ENCODE measurements around the gene GPATCH2. TPM values are rescaled to one million over a fixed set of nuclear protein-coding genes. Genes with fewer than 3 reads are reported as not detected.

The GPATCH2 gene
- total RNA-seq, 1 donor from 2014 or later: 13.5 TPM

DNA sequence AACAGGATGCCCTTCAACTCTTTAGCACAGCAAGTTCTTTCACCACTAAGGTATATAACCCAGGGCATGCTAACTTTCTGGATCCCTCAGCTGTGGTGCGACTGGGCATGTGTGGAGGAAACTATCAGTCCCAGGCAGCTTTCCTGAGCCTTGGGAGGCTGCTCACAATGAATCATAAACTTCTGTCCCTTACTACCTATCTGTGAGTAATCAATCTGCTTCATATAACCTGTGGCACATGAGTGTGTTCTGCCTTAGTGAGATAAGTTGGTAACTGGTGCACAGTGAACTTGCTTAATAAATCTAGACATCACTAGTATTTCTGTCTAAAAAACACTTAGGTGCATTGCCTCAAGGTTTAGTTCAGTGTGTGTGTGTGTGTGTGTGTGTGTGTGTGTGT lies 158.0 kb downstream of the GPATCH2 start:
- Histone ChIP-seq H3K4me1 (no peaks in the 10 kb centered on the region), H3K4me3 (no peak overlapping the region), H3K27me3 (no peaks in the 10 kb centered on the region), H3K36me3 (no peaks in the 10 kb centered on the region), H3K9me3 (no peaks in the 10 kb centered on the region), H3K27ac (no peak overlapping the region)
- TF ChIP-seq POLR2AphosphoS5 (IDR thresholded peaks at IDR 0.05; ENCODE audit: insufficient read depth in 1 of 2, low read depth in 1 of 2): no peak
- TF ChIP-seq, protein P1, sequence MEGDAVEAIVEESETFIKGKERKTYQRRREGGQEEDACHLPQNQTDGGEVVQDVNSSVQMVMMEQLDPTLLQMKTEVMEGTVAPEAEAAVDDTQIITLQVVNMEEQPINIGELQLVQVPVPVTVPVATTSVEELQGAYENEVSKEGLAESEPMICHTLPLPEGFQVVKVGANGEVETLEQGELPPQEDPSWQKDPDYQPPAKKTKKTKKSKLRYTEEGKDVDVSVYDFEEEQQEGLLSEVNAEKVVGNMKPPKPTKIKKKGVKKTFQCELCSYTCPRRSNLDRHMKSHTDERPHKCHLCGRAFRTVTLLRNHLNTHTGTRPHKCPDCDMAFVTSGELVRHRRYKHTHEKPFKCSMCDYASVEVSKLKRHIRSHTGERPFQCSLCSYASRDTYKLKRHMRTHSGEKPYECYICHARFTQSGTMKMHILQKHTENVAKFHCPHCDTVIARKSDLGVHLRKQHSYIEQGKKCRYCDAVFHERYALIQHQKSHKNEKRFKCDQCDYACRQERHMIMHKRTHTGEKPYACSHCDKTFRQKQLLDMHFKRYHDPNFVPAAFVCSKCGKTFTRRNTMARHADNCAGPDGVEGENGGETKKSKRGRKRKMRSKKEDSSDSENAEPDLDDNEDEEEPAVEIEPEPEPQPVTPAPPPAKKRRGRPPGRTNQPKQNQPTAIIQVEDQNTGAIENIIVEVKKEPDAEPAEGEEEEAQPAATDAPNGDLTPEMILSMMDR (IDR thresholded peaks at IDR 0.05): no peak
- TF ChIP-seq POLR2A (IDR thresholded peaks at IDR 0.05): no peak
- no peak for DNase-seq (ENCODE audit: extremely low spot score in 2 of 2)
- intact Hi-C loops (cut with DNase I): no loop called here

DNA sequence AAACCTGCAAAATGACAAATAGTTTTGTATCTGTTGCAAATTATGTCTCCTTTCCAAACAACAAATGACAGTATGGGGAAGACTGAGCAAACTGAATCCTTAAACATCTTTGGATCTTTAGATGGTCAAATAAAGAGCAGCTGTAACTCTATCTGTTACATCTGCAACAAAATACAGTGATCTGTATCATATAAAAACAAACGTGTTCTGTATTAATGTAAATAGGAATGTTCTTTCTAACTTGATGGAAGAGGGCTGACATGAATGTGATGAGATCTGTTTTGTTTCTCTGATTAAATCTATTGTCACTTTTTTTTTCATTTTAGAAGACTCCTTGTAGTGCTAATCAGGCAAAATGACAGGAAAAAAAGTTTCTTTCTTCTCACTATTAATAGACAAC lies 159.5 kb downstream of the GPATCH2 start:
- Histone ChIP-seq H3K4me1 (no peaks in the 10 kb centered on the region), H3K27me3 (no peaks in the 10 kb centered on the region), H3K27ac (no peak overlapping the region), H3K9me3 (no peaks in the 10 kb centered on the region), H3K36me3 (no peaks in the 10 kb centered on the region), H3K4me3 (no peak overlapping the region)
- no peak for DNase-seq (ENCODE audit: extremely low spot score in 2 of 2)
- no peak for TF ChIP-seq POLR2A (IDR thresholded peaks at IDR 0.05)
- no peak for TF ChIP-seq POLR2AphosphoS5 (IDR thresholded peaks at IDR 0.05; ENCODE audit: insufficient read depth in 1 of 2, low read depth in 1 of 2)
- TF ChIP-seq, protein P1 (IDR thresholded peaks at IDR 0.05): no peak
- intact Hi-C loops (cut with DNase I): no loop called here

DNA sequence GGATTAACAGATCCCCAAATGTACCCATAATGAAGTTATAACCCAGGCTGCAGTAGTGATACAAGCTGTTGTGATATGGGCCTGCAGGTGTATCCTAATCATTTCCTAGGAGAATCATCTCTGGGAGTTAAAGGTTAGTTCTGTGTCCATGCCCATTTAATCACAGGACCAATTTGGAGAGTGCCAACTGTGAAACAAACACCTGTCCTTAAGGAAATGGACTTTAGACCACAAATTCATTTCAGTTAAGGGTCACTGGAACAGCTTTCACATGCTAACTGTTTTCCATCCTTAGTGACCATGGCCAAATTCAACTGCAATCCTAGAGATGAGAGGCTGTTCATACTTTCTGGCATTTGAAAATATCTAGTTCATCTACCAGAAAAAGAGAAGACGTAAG lies 160.9 kb downstream of the GPATCH2 start:
- Histone ChIP-seq H3K36me3 (no peaks in the 10 kb centered on the region), H3K9me3 (peaks cover 3% of the 10 kb centered on the region), H3K4me1 (no peaks in the 10 kb centered on the region), H3K27ac (no peak overlapping the region), H3K27me3 (no peaks in the 10 kb centered on the region), H3K4me3 (no peak overlapping the region)
- intact Hi-C loops (cut with DNase I): no loop called here
- DNase-seq (ENCODE audit: extremely low spot score in 2 of 2): no peak
- no peak for TF ChIP-seq POLR2AphosphoS5 (IDR thresholded peaks at IDR 0.05; ENCODE audit: insufficient read depth in 1 of 2, low read depth in 1 of 2)
- TF ChIP-seq, protein P1 (IDR thresholded peaks at IDR 0.05): no peak
- no peak for TF ChIP-seq POLR2A (IDR thresholded peaks at IDR 0.05)

DNA sequence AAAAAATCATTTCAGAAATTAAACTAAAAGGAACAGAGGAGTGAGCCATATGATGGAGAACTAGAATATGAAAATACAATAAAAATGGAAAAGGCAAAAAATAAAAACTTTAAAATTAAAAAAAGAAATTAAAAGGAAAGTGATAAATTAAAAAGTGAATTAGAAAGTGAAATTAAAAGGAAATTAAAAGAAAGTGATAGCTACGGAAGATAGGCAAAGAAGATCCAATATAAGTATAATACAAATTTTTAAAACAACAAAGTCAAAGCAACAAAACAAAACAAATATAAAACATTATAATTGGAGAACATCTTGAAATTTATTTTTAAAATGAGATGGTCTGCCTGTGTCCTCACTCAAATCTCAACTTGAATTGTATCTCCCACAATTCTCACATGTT lies 165.8 kb downstream of the GPATCH2 start:
- intact Hi-C loops (cut with DNase I): no loop called here
- Histone ChIP-seq H3K27me3 (no peaks in the 10 kb centered on the region), H3K4me1 (no peaks in the 10 kb centered on the region), H3K27ac (no peak overlapping the region), H3K4me3 (no peak overlapping the region), H3K36me3 (no peaks in the 10 kb centered on the region), H3K9me3 (peaks cover 3% of the 10 kb centered on the region)
- DNase-seq (ENCODE audit: extremely low spot score in 2 of 2): no peak
- TF ChIP-seq POLR2AphosphoS5 (IDR thresholded peaks at IDR 0.05; ENCODE audit: insufficient read depth in 1 of 2, low read depth in 1 of 2) (no peak), POLR2A (IDR thresholded peaks at IDR 0.05) (no peak)
- TF ChIP-seq, protein P1 (IDR thresholded peaks at IDR 0.05): no peak

DNA sequence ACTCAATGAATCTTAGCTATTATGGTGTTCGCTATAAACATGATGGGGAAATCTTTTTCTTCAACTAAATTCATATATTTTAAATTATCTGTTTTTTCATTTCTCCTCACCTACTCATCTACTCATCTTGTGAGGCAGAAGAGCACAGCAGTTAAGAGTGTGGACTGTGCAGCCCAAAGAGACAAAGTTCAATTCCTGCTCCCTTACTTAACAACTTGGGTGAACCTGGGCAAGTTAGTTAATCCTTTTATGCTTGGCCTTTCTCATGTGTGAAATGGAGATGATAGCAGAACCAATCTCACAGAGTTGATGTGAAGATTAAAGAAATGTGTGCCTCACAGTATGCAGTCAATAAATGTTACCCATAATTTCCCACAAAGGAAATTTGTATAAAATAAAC lies 168.2 kb downstream of the GPATCH2 start:
- H3K36me3 ChIP-seq: no peaks in the 10 kb centered on the region
- TF ChIP-seq POLR2AphosphoS5 (IDR thresholded peaks at IDR 0.05; ENCODE audit: insufficient read depth in 1 of 2, low read depth in 1 of 2): no peak
- TF ChIP-seq, protein P1 (IDR thresholded peaks at IDR 0.05): no peak
- TF ChIP-seq POLR2A (IDR thresholded peaks at IDR 0.05): no peak
- intact Hi-C loops (cut with DNase I): no loop called here
- no peak overlapping the region for H3K4me3 ChIP-seq
- H3K27ac ChIP-seq: no peak overlapping the region
- no peak for DNase-seq (ENCODE audit: extremely low spot score in 2 of 2)
- H3K27me3 ChIP-seq: no peaks in the 10 kb centered on the region
- H3K9me3 ChIP-seq: peaks cover 3% of the 10 kb centered on the region
- H3K4me1 ChIP-seq: no peaks in the 10 kb centered on the region
